ENCODE measurements around the gene RPS8.

The RPS8 gene

GRCh38 chr1:44826375-44827196 is 51.2 kb downstream of the RPS8 start:
- Histone ChIP-seq H3K36me3 (ENCODE audit: control insufficient read depth, insufficient read depth, low read length) (no peaks in the 10 kb centered on the region), H3K9ac (no peak overlapping the region), H2AFZ (no peak overlapping the region), H3K4me3 (ENCODE audit: low read depth, low read length) (no peak overlapping the region), H3K79me2 (no peaks in the 10 kb centered on the region), H3K27ac (no peak overlapping the region), H3K9me3 (ENCODE audit: control insufficient read depth, low read length) (no peaks in the 10 kb centered on the region), H3K4me2 (ENCODE audit: low read length) (no peak overlapping the region), H3K27me3 (ENCODE audit: control insufficient read depth, insufficient read depth, low read length) (no peaks in the 10 kb centered on the region), H3K4me1 (no peaks in the 10 kb centered on the region)
- no peak for TF ChIP-seq CTCF (IDR thresholded peaks at IDR 0.05)

GRCh38 chr1:44827197-44828002 is 52.1 kb downstream of the RPS8 start:
- Histone ChIP-seq H3K4me3 (ENCODE audit: low read depth, low read length) (no peak overlapping the region), H3K4me1 (no peaks in the 10 kb centered on the region), H2AFZ (no peak overlapping the region), H3K9ac (no peak overlapping the region), H3K79me2 (no peaks in the 10 kb centered on the region), H3K9me3 (ENCODE audit: control insufficient read depth, low read length) (no peaks in the 10 kb centered on the region), H3K27ac (no peak overlapping the region), H3K4me2 (ENCODE audit: low read length) (no peak overlapping the region), H3K27me3 (ENCODE audit: control insufficient read depth, insufficient read depth, low read length) (no peaks in the 10 kb centered on the region), H3K36me3 (ENCODE audit: control insufficient read depth, insufficient read depth, low read length) (no peaks in the 10 kb centered on the region)
- TF ChIP-seq CTCF (IDR thresholded peaks at IDR 0.05): no peak

GRCh38 chr1:44828003-44828651 is 52.8 kb downstream of the RPS8 start:
- Histone ChIP-seq H3K9me3 (ENCODE audit: control insufficient read depth, low read length) (no peaks in the 10 kb centered on the region), H3K9ac (no peak overlapping the region), H2AFZ (no peak overlapping the region), H3K4me2 (ENCODE audit: low read length) (no peak overlapping the region), H3K4me1 (no peaks in the 10 kb centered on the region), H3K79me2 (no peaks in the 10 kb centered on the region), H3K27me3 (ENCODE audit: control insufficient read depth, insufficient read depth, low read length) (no peaks in the 10 kb centered on the region), H3K36me3 (ENCODE audit: control insufficient read depth, insufficient read depth, low read length) (no peaks in the 10 kb centered on the region), H3K4me3 (ENCODE audit: low read depth, low read length) (no peak overlapping the region), H3K27ac (no peak overlapping the region)
- TF ChIP-seq CTCF (IDR thresholded peaks at IDR 0.05): no peak
